GM12878 (cell line): ENCODE results near the gene NPHS1. TPM values are rescaled to one million over a fixed set of nuclear protein-coding genes. Genes with fewer than 3 reads are reported as not detected.

ENCODE experiments used
- ATAC-seq: fragments of 200-7000 bp; cut with Tn5 transposase; 3 replicates; pipeline ENCODE4 v1.9.1; 2020; ENCODE audit warnings: mild to moderate bottlenecking, moderate library complexity
- BruUV-seq: library from RNA; stranded (reverse); fragments of 400-500 nt; replicated peaks from 2 replicates; lab custom pipeline; 2021; lab: Mats Ljungman, UMichigan
- CTCF ChIA-PET: fragments of 300-600 bp; sonication (Branson Sonifier 250); formaldehyde crosslinking; extraction: SDS; loops from one replicate; lab custom pipeline; 2021; ENCODE audit warnings: inconsistent platforms; lab: Yijun Ruan, JAX
- POLR2A ChIA-PET: fragments of 350-600 bp; formaldehyde crosslinking; extraction: SDS; loops from one replicate; lab custom pipeline; 2021; ENCODE audit warnings: inconsistent platforms; lab: Charles Lee
- RAD21 ChIA-PET: fragments of 300-600 bp; sonication (Branson Sonifier 250); formaldehyde crosslinking; loops from one replicate; lab custom pipeline; 2023; ENCODE audit warnings: antibody characterized with exemption; ENCODE audit not compliant: unreplicated experiment; lab: Charles Lee
- SMC1A ChIA-PET: fragments of 300-600 bp; sonication (Branson Sonifier 250); formaldehyde crosslinking; loops from one replicate; lab custom pipeline; 2023; ENCODE audit not compliant: unreplicated experiment, uncharacterized antibody; lab: Charles Lee
- DNase-seq: peaks from one replicate; pipeline ENCODE4 v3.0.0-alpha.2; 2011; ENCODE audit warnings: low read depth, low spot score
- FAIRE-seq: peaks from 3 replicates; lab custom pipeline; 2011; peaks lifted over from hg19 to GRCh38; lab: Jason Lieb, UNC
- H2AFZ ChIP-seq: 2 replicates; pipeline ENCODE4 v1.6.0; 2011; ENCODE audit warnings: low read depth, low read length, control low read depth; ENCODE audit not compliant: control insufficient read depth
- H3K27ac ChIP-seq: 2 replicates; pipeline ENCODE4 v1.5.1; 2011; ENCODE audit warnings: control low read depth; ENCODE audit not compliant: control insufficient read depth, insufficient read depth
- H3K27me3 ChIP-seq, 2 experiments: replicated peaks in 1 of 2; 2 replicates each; pipeline versions ENCODE4 v1.6.0 to v1.6.1; 2011; ENCODE audit warnings: low read length in 1 of 2; ENCODE audit not compliant: control insufficient read depth in 2 of 2, insufficient read depth in 2 of 2
- H3K36me3 ChIP-seq, 2 experiments: 2 replicates each; pipeline ENCODE4 v1.5.1; 2011; ENCODE audit warnings: low read length in 1 of 2; ENCODE audit not compliant: control insufficient read depth in 2 of 2, insufficient read depth in 2 of 2
- H3K4me1 ChIP-seq: 2 replicates; pipeline ENCODE4 v1.6.1; 2011; ENCODE audit warnings: mild to moderate bottlenecking, low read length, moderate library complexity, mixed read lengths; ENCODE audit not compliant: control insufficient read depth, insufficient read depth
- H3K4me2 ChIP-seq: 2 replicates; pipeline ENCODE4 v1.6.0; 2011; ENCODE audit warnings: control low read depth; ENCODE audit not compliant: control insufficient read depth, insufficient read depth
- H3K4me3 ChIP-seq: fragments of 200-600 bp; sonication (generic); 2 replicates; pipeline ENCODE4 v1.5.1; 2016
- H3K79me2 ChIP-seq: 2 replicates; pipeline ENCODE4 v1.6.0; 2011; ENCODE audit warnings: low read length; ENCODE audit not compliant: control insufficient read depth, insufficient read depth
- H3K9ac ChIP-seq: 2 replicates; pipeline ENCODE4 v1.8.0; 2011; ENCODE audit warnings: low read length, control low read depth, mixed read lengths; ENCODE audit not compliant: control insufficient read depth, insufficient read depth
- H3K9me3 ChIP-seq: replicated peaks from 3 replicates; pipeline ENCODE4 v1.5.1; 2011; ENCODE audit warnings: mild to moderate bottlenecking, low read length; ENCODE audit not compliant: control insufficient read depth, insufficient read depth
- H4K20me1 ChIP-seq: 2 replicates; pipeline ENCODE4 v1.6.0; 2011; ENCODE audit not compliant: control insufficient read depth, insufficient read depth
- BRCA1 ChIP-seq: IDR thresholded peaks from 2 replicates; pipeline ENCODE4 v1.6.1; 2011; ENCODE audit warnings: low read depth, low read length, improper control_type of control experiment
- CREB1 ChIP-seq: IDR thresholded peaks from 2 replicates; pipeline ENCODE4 v1.6.1; 2012; ENCODE audit warnings: low read depth, mild to moderate bottlenecking, inconsistent platforms
- EED ChIP-seq: sonication (generic); IDR thresholded peaks from 2 replicates; pipeline ENCODE4 v1.6.1; 2016; ENCODE audit warnings: antibody characterized with exemption, low read depth
- FOXK2 ChIP-seq: fragments of 450-650 bp; IDR thresholded peaks from 2 replicates; pipeline ENCODE4 v1.6.1; 2017; ENCODE audit warnings: mild to moderate bottlenecking, moderate library complexity
- IRF4 ChIP-seq: IDR thresholded peaks from 2 replicates; pipeline ENCODE4 v1.6.1; 2011; ENCODE audit warnings: low read depth, low read length
- MYC ChIP-seq: IDR thresholded peaks from 2 replicates; pipeline ENCODE4 v1.6.1; 2011; ENCODE audit warnings: mild to moderate bottlenecking, low read length, moderate library complexity, inconsistent platforms; ENCODE audit not compliant: insufficient read depth, insufficient replicate concordance, insufficient read length, severe bottlenecking
- NBN ChIP-seq: fragments of 450-650 bp; IDR thresholded peaks from 2 replicates; pipeline ENCODE4 v1.6.1; 2016
- RCOR1 ChIP-seq: conservative IDR thresholded peaks from 2 replicates; pipeline ENCODE4 v1.6.1; 2012; ENCODE audit warnings: low read depth, low read length, improper control_type of control experiment
- RFX5 ChIP-seq: IDR thresholded peaks from 2 replicates; pipeline ENCODE4 v1.6.1; 2011; ENCODE audit warnings: low read depth, low read length, improper control_type of control experiment
- STAT1 ChIP-seq: fragments of 450-650 bp; conservative IDR thresholded peaks from 2 replicates; pipeline ENCODE4 v1.6.1; 2014; ENCODE audit warnings: antibody characterized with exemption, mild to moderate bottlenecking
- TARDBP ChIP-seq: IDR thresholded peaks from 2 replicates; pipeline ENCODE4 v1.6.1; 2016; ENCODE audit warnings: borderline replicate concordance
- TCF3 ChIP-seq: IDR thresholded peaks from 2 replicates; pipeline ENCODE4 v1.6.1; 2012; ENCODE audit warnings: low read depth, mild to moderate bottlenecking, low read length, borderline replicate concordance; ENCODE audit not compliant: insufficient read depth
- ZNF384 ChIP-seq: IDR thresholded peaks from 2 replicates; pipeline ENCODE4 v1.6.1; 2012; ENCODE audit warnings: low read depth, mild to moderate bottlenecking, low read length, improper control_type of control experiment, borderline replicate concordance
- WGBS: methylation state at CpG from one replicate; pipeline ENCODE4 v1.1.6; 2016; ENCODE audit warnings: low lambda C conversion rate; ENCODE audit not compliant: insufficient replicate concordance, insufficient coverage; ENCODE audit errors: missing lambda C conversion rate; 5-methylcytosine and 5-hydroxymethylcytosine counted together
- in situ Hi-C: fragments of 300-500 bp; cut with MboI; formaldehyde crosslinking; loops from 9 replicates; pipeline ENCODE4 v1.14.3; 2018; ENCODE audit warnings: mixed read lengths
- intact Hi-C: fragments of 100-400 bp; cut with micrococcal nuclease; formaldehyde crosslinking; loops from one replicate; pipeline ENCODE4 v1.14.2; 2022; ENCODE audit not compliant: unreplicated experiment
- polyA plus RNA-seq, 11 experiments: library from polyadenylated mRNA; depleted of rRNA in 4 of 11; unstranded in 6 of 11; stranded (reverse) in 5 of 11; fragments of >200 nt; fragmentation: Nextera tagmentation in 4 of 11; fragmentation: Illumina TruSeq in 1 of 11; extraction: Ambion mirVana in 4 of 11; extraction: Trizol in 1 of 11; gene quantifications; 1 replicate in 1 of 11; 2 replicates in 10 of 11; pipeline versions ENCODE4 v1.2.1 to v1.2.3, GENCODE V29; 2011 to 2016; ENCODE audit warnings: inconsistent platforms in 2 of 11, missing spikeins in 2 of 11, low read depth in 1 of 11
- total RNA-seq, 4 experiments: library from RNA; depleted of rRNA in 3 of 4; stranded (reverse); fragments of >200 nt in 3 of 4; fragmentation: Illumina TruSeq in 1 of 4; extraction: Trizol in 1 of 4; gene quantifications; 2 replicates each; pipeline versions ENCODE4 v1.2.1 to v1.2.3, GENCODE V29; 2013 to 2021
- TF ChIP-seq, protein P1 (sequence below): fragments of 450-650 bp; conservative IDR thresholded peaks from 2 replicates; pipeline ENCODE4 v1.6.1; 2017; ENCODE audit warnings: mild to moderate bottlenecking, moderate library complexity

The NPHS1 gene
- total and polyA plus RNA-seq, 10 of the 15 experiments (the other 5 are each of a cell fraction or from before 2014, with no cell fraction given) = not detected

DNA sequence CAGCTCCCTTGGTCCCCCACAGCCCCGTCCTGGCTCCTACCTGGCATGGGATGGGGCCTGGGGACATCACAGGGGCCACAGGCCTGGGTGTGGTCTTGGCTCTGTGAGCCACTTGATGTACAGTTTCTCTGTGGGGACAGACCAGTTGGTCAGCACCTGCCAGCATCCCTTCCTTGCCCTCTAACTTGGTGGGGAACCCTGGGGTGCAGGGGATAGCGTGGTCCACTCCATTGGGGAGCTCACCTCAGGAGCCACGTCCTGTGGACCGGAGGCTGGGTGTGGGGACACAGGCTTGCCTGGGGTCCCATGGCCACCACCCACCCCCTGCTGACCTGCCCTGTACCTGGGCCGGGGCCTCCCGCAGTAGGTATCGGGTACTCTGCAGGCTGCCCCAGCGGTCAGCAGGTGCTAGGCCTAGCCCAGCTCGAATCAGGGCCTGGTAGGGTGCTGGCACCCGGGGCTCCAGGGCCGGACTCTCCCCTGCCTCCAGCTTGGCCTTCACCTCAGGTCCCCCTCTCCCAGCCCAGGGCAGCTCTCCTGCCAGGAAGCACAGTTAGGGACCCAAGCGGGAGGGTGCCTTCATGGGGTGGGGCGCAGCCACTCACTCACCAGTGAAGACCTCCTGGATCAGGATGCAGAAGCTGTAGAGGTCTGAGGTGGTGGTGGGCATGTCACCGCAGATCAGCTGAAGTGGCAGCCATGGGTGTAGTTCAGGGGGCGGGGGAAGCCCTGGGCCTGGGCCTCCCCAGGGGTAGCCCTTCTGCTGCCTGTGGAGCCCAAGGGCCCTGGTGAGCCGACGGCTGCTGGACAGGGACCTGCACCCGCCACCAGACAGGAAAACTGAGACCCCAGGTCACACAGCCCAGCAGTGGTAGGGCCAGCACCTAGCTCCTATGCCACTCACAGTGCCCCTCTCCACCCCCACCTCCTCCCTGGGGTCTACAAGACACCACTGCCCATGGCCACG, 62.0 kb downstream of the NPHS1 start:
- CTCF ChIA-PET = interaction anchor here (1.0 to 3.1 kb wide), 3 partner anchors 10 to 97 kb away, joined by 3 to 12 read pairs (median 3); no protein-coding TSS in a partner anchor
- no peak for ATAC-seq
- 52% methylated on average over 15 of the region's 19 CpGs for WGBS

More for the DNA sequence above, 62.0 kb downstream of the NPHS1 start:
- ChIA-PET SMC1A (no interaction called here), POLR2A (interaction anchor here (0.5 kb wide), 1 partner anchor 10 kb away, joined by 3 read pairs; no protein-coding TSS in a partner anchor), RAD21 (no interaction called here)
- H3K27me3 ChIP-seq = no peaks in the 10 kb centered on the region; a peak in 1 of 4 replicates
- FAIRE-seq (no peak), DNase-seq (no peak)
- intact Hi-C loops = no loop called here
- no peaks in the 10 kb centered on the region for H4K20me1 ChIP-seq
- H3K4me2 ChIP-seq = no peak overlapping the region
- no peak overlapping the region for H3K27ac ChIP-seq
- in situ Hi-C loops = no loop called here
- TF ChIP-seq MYC (no peak), TCF3 (no peak), NBN (no peak), EED (no peak), BRCA1 (no peak), ZNF384 (no peak), STAT1 (no peak), RFX5 (no peak), RCOR1 (no peak), FOXK2 (no peak), CREB1 (no peak), IRF4 (no peak), TARDBP (no peak)
- TF ChIP-seq, protein P1, sequence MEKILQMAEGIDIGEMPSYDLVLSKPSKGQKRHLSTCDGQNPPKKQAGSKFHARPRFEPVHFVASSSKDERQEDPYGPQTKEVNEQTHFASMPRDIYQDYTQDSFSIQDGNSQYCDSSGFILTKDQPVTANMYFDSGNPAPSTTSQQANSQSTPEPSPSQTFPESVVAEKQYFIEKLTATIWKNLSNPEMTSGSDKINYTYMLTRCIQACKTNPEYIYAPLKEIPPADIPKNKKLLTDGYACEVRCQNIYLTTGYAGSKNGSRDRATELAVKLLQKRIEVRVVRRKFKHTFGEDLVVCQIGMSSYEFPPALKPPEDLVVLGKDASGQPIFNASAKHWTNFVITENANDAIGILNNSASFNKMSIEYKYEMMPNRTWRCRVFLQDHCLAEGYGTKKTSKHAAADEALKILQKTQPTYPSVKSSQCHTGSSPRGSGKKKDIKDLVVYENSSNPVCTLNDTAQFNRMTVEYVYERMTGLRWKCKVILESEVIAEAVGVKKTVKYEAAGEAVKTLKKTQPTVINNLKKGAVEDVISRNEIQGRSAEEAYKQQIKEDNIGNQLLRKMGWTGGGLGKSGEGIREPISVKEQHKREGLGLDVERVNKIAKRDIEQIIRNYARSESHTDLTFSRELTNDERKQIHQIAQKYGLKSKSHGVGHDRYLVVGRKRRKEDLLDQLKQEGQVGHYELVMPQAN = no peak
- no peak overlapping the region for H3K9ac ChIP-seq
- H2AFZ ChIP-seq = no peak overlapping the region
- H3K79me2 ChIP-seq = no peaks in the 10 kb centered on the region
- no peaks in the 10 kb centered on the region for H3K4me1 ChIP-seq
- H3K36me3 ChIP-seq = no peaks in the 10 kb centered on the region
- BruUV-seq = no TSS peak
- H3K4me3 ChIP-seq = no peak overlapping the region
- H3K9me3 ChIP-seq = no peaks in the 10 kb centered on the region
